HG03095 (cell line): ENCODE data around the gene XIRP1.

Experiments used
- ATAC-seq: cut with Tn5 transposase; IDR thresholded peaks from one replicate; pipeline ENCODE4 v1.9.1; 2021; ENCODE audit warnings: moderate library complexity; ENCODE audit not compliant: unreplicated experiment

The XIRP1 gene

DNA sequence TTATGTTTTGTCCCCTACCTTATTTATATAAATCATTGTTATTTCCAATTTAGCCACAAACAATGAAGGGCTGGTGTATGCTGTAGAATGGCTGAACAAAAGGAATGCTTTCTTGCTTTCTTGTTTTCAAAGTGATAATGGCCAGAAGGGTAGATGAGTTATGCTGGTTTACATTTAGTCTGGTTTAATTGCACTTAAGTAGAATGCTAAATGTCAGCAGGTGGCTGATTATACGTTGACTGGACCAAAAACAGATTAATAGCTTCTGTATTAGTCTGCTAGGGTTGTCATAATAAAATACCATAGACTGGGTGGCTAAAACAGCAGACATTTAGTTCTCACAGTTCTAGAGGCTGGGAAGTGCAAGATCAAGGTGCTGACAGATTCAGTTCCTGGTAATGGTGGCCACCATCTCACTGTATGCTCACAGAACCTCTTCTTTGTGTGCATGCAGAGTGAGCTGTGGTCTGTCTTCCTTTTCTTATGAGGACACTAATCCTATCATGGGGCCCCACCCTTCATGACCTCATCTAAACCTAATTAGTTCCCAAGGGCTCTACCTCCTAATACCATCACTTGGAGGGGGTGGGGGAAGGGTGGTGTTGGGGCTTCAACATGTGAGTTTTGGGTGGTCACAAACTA, 17.1 kb upstream of the XIRP1 start:
- ATAC-seq, result no peak

DNA sequence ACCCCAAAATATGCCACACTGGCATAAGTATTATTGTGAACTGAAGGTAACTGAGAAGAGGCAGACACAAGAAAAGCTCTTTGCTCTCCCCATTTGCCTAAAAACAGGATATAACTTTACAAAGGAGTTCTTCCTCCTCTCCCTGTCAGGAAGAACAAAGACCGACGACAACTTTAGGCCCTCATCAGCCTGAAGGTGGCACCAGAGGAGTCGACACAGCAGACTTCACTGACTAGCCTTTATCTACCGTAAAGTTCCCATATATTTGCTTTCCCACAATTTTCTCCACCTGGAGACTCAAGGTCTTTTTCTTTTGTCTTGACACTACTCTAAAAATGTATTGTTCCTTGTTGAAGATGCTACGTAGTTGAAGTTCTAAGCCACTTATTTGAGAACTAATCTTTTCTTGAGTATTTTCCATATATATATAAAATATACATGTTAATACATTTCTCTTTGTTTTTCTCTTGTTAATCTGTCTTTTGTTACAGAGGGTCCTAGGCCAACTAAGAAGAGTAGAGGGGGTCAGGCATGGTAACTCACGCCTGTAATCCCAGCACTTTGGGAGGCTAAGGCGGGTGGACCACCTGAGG, 16.2 kb upstream of the XIRP1 start:
- ATAC-seq, result no peak

GRCh38 chr3:39207361-39208186, 15.2 kb upstream of the XIRP1 start:
- ATAC-seq, result no peak

- no peak for ATAC-seq
Observed at GRCh38 chr3:39205919-39206516, 13.6 kb upstream of the XIRP1 start.

- no peak for ATAC-seq
Observed at GRCh38 chr3:39205131-39205530, 12.7 kb upstream of the XIRP1 start.

DNA sequence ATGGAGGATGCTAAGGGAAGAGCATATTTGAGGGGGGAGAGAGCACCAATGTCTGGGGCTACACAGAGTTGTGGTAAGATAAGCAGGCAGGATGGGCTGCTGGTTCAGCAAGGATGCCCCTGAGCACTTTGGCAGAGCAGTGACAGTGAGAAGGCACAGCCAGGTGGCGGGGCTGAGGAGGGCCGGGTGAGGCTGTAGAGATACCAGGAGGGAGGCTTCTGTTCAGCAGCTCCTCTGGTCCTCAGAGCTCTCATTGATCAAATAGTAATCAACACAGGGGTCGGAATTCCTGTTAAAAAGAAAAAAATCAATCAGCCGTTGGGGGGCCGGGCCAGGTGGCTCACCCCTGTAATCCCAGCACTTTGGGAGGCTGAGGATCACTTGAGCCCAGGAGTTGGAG, 11.5 kb upstream of the XIRP1 start:
- ATAC-seq, result no peak

GRCh38 chr3:39203402-39203801, 11.0 kb upstream of the XIRP1 start:
- ATAC-seq, result no peak

- no peak for ATAC-seq
Observed at GRCh38 chr3:39202094-39202493, 9.7 kb upstream of the XIRP1 start.

DNA sequence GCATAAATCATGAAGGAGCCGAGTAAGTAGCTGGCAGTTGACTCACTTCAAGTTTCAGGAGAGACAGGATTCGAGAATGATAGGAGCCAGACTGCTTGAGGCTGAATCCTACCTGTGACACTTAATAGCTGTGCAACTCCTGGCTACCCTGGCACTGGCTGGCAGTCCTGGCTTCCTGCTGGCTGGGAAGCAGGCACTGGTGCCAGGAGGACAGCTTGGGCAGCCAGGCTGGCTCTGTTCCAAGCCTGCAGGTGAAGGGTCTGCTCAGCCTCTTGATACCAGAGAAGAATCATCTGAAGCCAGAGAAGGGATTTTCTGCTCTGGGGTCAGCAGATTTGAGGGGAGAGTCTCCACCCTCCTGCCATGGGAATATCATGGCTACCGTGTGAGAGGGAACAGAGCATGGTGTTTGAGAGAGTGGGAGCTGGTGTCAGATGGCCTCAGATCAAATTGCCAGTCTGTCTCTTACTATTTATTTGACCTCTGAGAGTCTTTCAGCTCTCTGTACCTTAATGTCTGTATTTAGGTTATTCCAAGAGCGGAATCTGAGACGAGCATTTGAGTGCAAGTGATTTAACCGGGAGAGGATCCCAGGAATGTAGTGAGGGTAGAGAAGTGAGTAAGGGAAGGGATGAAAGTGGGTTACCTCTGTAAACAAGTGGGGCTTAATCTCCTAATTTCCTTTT, 4.4 kb upstream of the XIRP1 start:
- ATAC-seq, result no peak

DNA sequence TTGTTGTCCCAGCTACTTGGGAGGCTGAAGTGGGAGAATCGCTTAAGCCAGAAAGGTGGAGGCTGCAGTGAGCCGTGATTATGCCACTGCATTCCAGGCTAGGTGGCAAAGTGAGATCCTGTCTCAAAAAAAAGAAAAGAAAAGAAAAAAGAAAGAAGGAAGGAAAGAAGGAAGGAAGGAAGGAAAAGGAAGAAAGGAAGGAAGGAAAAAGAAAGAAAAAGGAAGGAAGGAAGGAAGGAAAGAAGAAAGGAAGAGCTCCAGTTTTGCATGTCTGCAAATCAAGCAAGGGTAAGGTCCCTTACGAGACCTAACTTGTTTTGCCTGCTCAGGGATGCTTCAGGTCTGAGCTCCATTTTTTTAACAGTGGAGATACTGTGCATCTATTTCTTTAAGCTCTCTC, 3.6 kb upstream of the XIRP1 start:
- no peak for ATAC-seq

DNA sequence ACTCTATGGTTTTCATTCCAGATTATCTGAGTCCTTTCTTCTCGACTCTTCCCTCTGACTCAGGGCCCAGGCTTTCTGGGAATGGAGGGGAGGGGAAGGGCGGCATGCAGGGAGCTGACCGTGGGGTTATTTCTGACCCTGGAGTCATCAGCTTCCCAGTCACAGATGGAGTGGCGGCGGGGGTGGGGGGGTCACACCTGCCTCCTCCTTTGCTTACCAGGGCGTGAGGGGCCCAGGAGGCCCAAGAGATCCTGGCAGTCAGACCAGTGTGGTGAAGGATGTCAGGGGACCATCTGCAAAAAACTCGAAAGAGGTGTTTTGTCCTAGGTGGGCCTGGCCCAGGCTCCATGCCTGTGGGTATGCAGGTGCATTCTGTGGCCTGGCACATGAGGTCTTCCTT, 996 bp upstream of the XIRP1 start:
- ATAC-seq, result no peak

- no peak for ATAC-seq
Observed at GRCh38 chr3:39191773-39192172, 622 bp downstream of the XIRP1 start.

DNA sequence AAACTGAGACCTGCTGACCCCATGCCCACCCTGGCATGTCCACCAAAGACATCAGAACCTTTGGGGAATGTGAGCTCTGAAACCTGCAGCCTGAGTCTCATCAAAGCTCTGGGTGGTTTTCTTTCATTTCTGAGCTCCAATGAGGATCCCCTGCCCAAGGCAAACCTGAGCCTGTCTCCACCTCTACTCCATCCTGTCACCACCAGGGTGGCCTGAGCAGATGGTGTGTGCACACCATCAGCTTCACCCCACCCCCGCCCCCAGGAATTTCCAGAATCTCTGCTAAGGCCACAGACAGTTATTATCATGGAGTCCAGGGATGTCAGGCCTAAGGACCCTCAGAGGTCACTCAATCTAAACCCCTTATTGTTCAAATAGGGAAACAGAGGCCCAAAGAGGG, 1.3 kb downstream of the XIRP1 start:
- no peak for ATAC-seq

GRCh38 chr3:39190281-39191025, 1.9 kb downstream of the XIRP1 start:
- no peak for ATAC-seq

GRCh38 chr3:39189959-39190269, 2.5 kb downstream of the XIRP1 start:
- ATAC-seq, result no peak

GRCh38 chr3:39189150-39189958, 3.0 kb downstream of the XIRP1 start:
- no peak for ATAC-seq

DNA sequence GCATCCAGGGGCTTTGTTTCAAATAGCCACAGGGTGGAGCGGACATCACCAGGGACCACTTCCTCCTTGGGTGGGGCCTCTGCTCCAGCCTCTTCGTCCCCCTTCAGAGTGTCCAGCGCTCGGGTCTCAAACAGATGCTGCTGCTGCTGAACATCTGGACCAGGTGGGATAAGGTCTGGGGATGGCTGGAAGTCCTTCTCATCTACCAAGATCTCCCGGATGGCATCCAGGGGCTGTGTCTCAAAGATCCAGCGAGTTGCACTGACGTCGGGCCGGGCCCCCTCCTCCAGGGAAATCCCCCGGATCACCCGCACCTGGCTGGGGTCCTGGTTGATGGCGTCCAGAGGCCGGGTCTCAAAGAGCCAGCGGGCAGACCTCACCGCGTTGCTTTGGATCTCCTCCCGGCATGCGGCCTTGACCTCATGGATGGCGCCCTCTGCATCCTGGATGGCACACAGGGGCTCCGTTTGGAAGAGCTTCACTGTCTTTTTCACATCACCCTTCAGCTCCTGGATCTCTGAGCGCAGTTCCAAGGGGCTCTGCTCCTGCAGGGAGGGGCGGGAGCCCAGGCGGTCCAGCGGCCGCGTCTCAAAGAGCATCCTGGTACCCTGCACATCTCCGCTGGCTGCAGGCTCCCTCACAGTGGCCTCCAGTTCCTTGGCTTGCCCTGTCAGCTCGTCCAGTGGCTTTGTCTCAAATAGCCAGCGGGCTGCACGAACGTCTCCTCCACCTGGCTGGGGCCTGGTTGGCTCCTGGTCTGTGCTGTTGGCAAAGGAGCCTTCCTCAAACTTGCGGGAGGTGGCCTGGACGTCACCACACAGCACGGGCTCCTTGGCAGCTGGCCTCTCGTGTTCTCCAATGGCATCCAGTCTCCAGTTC, 3.9 kb downstream of the XIRP1 start:
- no peak for ATAC-seq

- ATAC-seq, result no peak
Observed at GRCh38 chr3:39187372-39188155, 4.8 kb downstream of the XIRP1 start.
